SK-N-SH (cell line): Measurements from ENCODE around the gene RAB3A.

ENCODE experiments used
- CTCF ChIP-seq: fragments of 200-600 bp; sonication (generic); IDR thresholded peaks from 2 replicates; pipeline ENCODE4 v1.6.1; 2017; ENCODE audit warnings: antibody characterized with exemption, mild to moderate bottlenecking, moderate library complexity
- EP300 ChIP-seq, 2 experiments: IDR thresholded peaks; 2 replicates each; pipeline versions ENCODE4 v1.4.0 to v1.6.1; 2012; ENCODE audit warnings: borderline replicate concordance in 1 of 2, low read depth in 1 of 2, low read length in 1 of 2
- FOXM1 ChIP-seq: IDR thresholded peaks from 2 replicates; pipeline ENCODE4 v1.4.0; 2012; ENCODE audit warnings: low read depth, mild to moderate bottlenecking
- GATA2 ChIP-seq: sonication (generic); formaldehyde crosslinking; IDR thresholded peaks from 2 replicates; pipeline ENCODE4 v1.5.0; 2020; ENCODE audit warnings: mild to moderate bottlenecking, missing genetic modification reagents
- JUND ChIP-seq: IDR thresholded peaks from 2 replicates; pipeline ENCODE4 v1.4.0; 2012
- PBX3 ChIP-seq: IDR thresholded peaks from 2 replicates; pipeline ENCODE4; 2012
- RAD21 ChIP-seq: IDR thresholded peaks from 2 replicates; pipeline ENCODE4 v1.6.1; 2012; ENCODE audit warnings: mild to moderate bottlenecking, low read length
- RCOR1 ChIP-seq: fragments of 150-350 bp; IDR thresholded peaks from 2 replicates; pipeline ENCODE4 v1.6.1; 2017; ENCODE audit warnings: antibody characterized with exemption, low read length
- RXRA ChIP-seq: IDR thresholded peaks from 2 replicates; pipeline ENCODE4 v1.4.0; 2012; ENCODE audit warnings: low read depth, mild to moderate bottlenecking, borderline replicate concordance
- SIN3A ChIP-seq: IDR thresholded peaks from 2 replicates; pipeline ENCODE4 v1.6.1; 2012; ENCODE audit warnings: low read depth, mild to moderate bottlenecking, low read length, moderate library complexity, borderline replicate concordance
- TAF1 ChIP-seq: IDR thresholded peaks from 2 replicates; pipeline ENCODE4 v1.6.1; 2012; ENCODE audit warnings: low read depth, mild to moderate bottlenecking, low read length, moderate library complexity, borderline replicate concordance

- no peak for TF ChIP-seq RCOR1
- TF ChIP-seq GATA2 (CRISPR knock-in tag): no peak
- no peak for TF ChIP-seq PBX3
- TF ChIP-seq RAD21: no peak
- no peak for TF ChIP-seq CTCF
- TF ChIP-seq SIN3A: peak; percentile 83; the same call in 1 of the 2 replicates
- TF ChIP-seq TAF1: no peak
- no peak for TF ChIP-seq EP300 (IDR thresholded peaks at IDR 0.05; ENCODE audit: borderline replicate concordance in 1 of 2, low read depth in 1 of 2, low read length in 1 of 2)
- no peak for TF ChIP-seq RXRA
- no peak for TF ChIP-seq JUND
- TF ChIP-seq FOXM1: no peak
Measured at GRCh38 chr19:18233224-18233825, 29.5 kb upstream of the RAB3A start.
